Gastrocnemius medialis (tissue), 4 donors: ENCODE measurements around the gene ISG15. TPM values are rescaled to one million over a fixed set of nuclear protein-coding genes. Genes with fewer than 3 reads are reported as not detected.
A peak's percentile ranks its signal among the peaks of the same experiment; 100 is the strongest.

ENCODE experiments used
- ATAC-seq, 2 donors: fragments of 150-250 bp; one replicate each; pipeline ENCODE4 v1.9.1; 2016
- DNase-seq, 2 donors: peaks; one replicate each; pipeline ENCODE4 v3.0.0-alpha.2; 2019
- H3K27ac ChIP-seq, 4 donors: fragments of 200-600 bp; sonication (generic); 1 replicate in 1 of 4; 2 replicates in 3 of 4; pipeline ENCODE4 v1.5.1; 2016 to 2018; ENCODE audit warnings: mild to moderate bottlenecking in 2 of 4, moderate library complexity in 1 of 4
- H3K27me3 ChIP-seq, 3 donors: fragments of 200-600 bp; sonication (generic) in 2 of 3; 1 replicate in 1 of 3; 2 replicates in 2 of 3; pipeline versions ENCODE4 v1.5.1 to v1.6.0; 2016 to 2019; ENCODE audit warnings: mild to moderate bottlenecking in 1 of 3, moderate library complexity in 1 of 3
- H3K36me3 ChIP-seq, 2 donors: fragments of 200-600 bp; sonication (generic) in 1 of 2; one replicate each; pipeline ENCODE4 v1.5.1; 2017 to 2018
- H3K4me1 ChIP-seq, 2 donors: fragments of 200-600 bp; sonication (generic) in 1 of 2; one replicate each; pipeline ENCODE4 v1.5.1; 2016 to 2017; ENCODE audit warnings: mild to moderate bottlenecking in 2 of 2
- H3K4me3 ChIP-seq, 4 donors: fragments of 200-600 bp; sonication (generic) in 3 of 4; 1 replicate in 1 of 4; 2 replicates in 3 of 4; pipeline ENCODE4 v1.5.1; 2016 to 2019; ENCODE audit warnings: mild to moderate bottlenecking in 2 of 4
- H3K9me3 ChIP-seq, 3 donors: fragments of 200-600 bp; sonication (generic) in 2 of 3; 1 replicate in 1 of 3; 2 replicates in 2 of 3; pipeline ENCODE4 v1.5.1; 2016 to 2019
- CTCF ChIP-seq, 5 experiments: fragments of 450-650 bp in 3 of 5; fragments of 200-600 bp in 2 of 5; sonication (generic) in 2 of 5; IDR thresholded peaks in 4 of 5; conservative IDR thresholded peaks in 1 of 5; 1 replicate in 4 of 5; 2 replicates in 1 of 5; pipeline ENCODE4 v1.5.1; 2016 to 2019; ENCODE audit warnings: antibody characterized with exemption in 5 of 5, mild to moderate bottlenecking in 3 of 5, moderate library complexity in 3 of 5
- POLR2A ChIP-seq, 2 donors: fragments of 450-650 bp; IDR thresholded peaks; one replicate each; pipeline ENCODE4 v1.6.1; 2017; ENCODE audit warnings: antibody characterized with exemption in 2 of 2, mild to moderate bottlenecking in 2 of 2, moderate library complexity in 2 of 2
- in situ Hi-C, 4 donors: fragments of 200-750 bp; cut with MboI; loops; one replicate each; pipeline versions ENCODE4 v1.15.0 to v1.8.0; 2017; ENCODE audit warnings: low sequenced_read_pairs in 4 of 4
- intact Hi-C: fragments of 100-400 bp; cut with DNase I; formaldehyde crosslinking; loops from one replicate; pipeline ENCODE4 v1.15.1; 2023; ENCODE audit warnings: low total_unique reads
- total RNA-seq, 4 donors: library from RNA; depleted of rRNA; stranded (reverse); fragments of >200 nt; gene quantifications; one replicate each; pipeline versions ENCODE4 v1.1.0 to v1.2.3, GENCODE V29; 2016

The ISG15 gene
- total RNA-seq, 4 donors from 2014 or later: 4.3 to 37.6 (median 10.2) TPM

GRCh38 chr1:1059494-1060280, 46.4 kb downstream of the ISG15 start:
- Histone ChIP-seq H3K4me1 (peaks cover 10 to 18% of the 10 kb centered on the region in 2 donors), H3K4me3 (peak overlapping the region; percentile 47 to 83 (median 64)), H3K27me3 (peaks cover 48 to 56% (median 51%) of the 10 kb centered on the region in 3 donors), H3K27ac (no peak overlapping the region), H3K9me3 (no peaks in the 10 kb centered on the region), H3K36me3 (no peaks in the 10 kb centered on the region)
- peak in 1 of 5 experiments; percentile 6 for TF ChIP-seq CTCF (IDR thresholded peaks at IDR 0.05 in 4 of 5, conservative IDR thresholded peaks at IDR 0.05 in 1 of 5)
- TF ChIP-seq POLR2A (IDR thresholded peaks at IDR 0.05): peak in 1 of 2 donors; percentile 13
- in situ Hi-C loops (loop anchor here in 2 of 4 donors (10.0 kb wide), 1 partner anchor 75 kb away; the partner anchor contains the start of gene PERM1 (in 2 of the 2)), intact Hi-C loops (loop anchor here (2.0 kb wide), 1 partner anchor 19 kb away; no protein-coding TSS in a partner anchor)
- peak; percentile 65 to 82 for DNase-seq
- ATAC-seq: peak; percentile 88 to 93

GRCh38 chr1:1060281-1061000, 47.1 kb downstream of the ISG15 start:
- Histone ChIP-seq H3K9me3 (no peaks in the 10 kb centered on the region), H3K4me3 (no peak overlapping the region), H3K27me3 (peaks cover 48 to 58% (median 51%) of the 10 kb centered on the region in 3 donors), H3K36me3 (no peaks in the 10 kb centered on the region), H3K4me1 (peaks cover 10 to 18% of the 10 kb centered on the region in 2 donors), H3K27ac (no peak overlapping the region)
- in situ Hi-C loops (loop anchor here in 2 of 4 donors (10.0 kb wide), 1 partner anchor 76 kb away; the partner anchor contains the start of gene PERM1 (in 2 of the 2)), intact Hi-C loops (no loop called here)
- TF ChIP-seq CTCF (IDR thresholded peaks at IDR 0.05 in 4 of 5, conservative IDR thresholded peaks at IDR 0.05 in 1 of 5) (no peak), POLR2A (IDR thresholded peaks at IDR 0.05) (no peak)
- ATAC-seq (no peak), DNase-seq (no peak)

GRCh38 chr1:1061682-1062345, 48.5 kb downstream of the ISG15 start:
- Histone ChIP-seq H3K4me1 (peaks cover 10 to 18% of the 10 kb centered on the region in 2 donors), H3K36me3 (no peaks in the 10 kb centered on the region), H3K27ac (no peak overlapping the region), H3K4me3 (no peak overlapping the region), H3K9me3 (no peaks in the 10 kb centered on the region), H3K27me3 (peaks cover 54 to 59% (median 58%) of the 10 kb centered on the region in 3 donors)
- in situ Hi-C loops: loop anchor here in 2 of 4 donors (10.0 kb wide), 1 partner anchor 77 kb away; the partner anchor contains the start of gene PERM1 (in 2 of the 2)
- no peak for ATAC-seq
- TF ChIP-seq POLR2A (IDR thresholded peaks at IDR 0.05) (no peak), CTCF (IDR thresholded peaks at IDR 0.05 in 4 of 5, conservative IDR thresholded peaks at IDR 0.05 in 1 of 5) (no peak)
- DNase-seq: no peak
- intact Hi-C loops: no loop called here

GRCh38 chr1:1062348-1063163, 49.3 kb downstream of the ISG15 start:
- Histone ChIP-seq H3K4me3 (no peak overlapping the region), H3K4me1 (peaks cover 10 to 18% of the 10 kb centered on the region in 2 donors), H3K27me3 (peaks cover 60 to 66% (median 60%) of the 10 kb centered on the region in 3 donors), H3K36me3 (no peaks in the 10 kb centered on the region), H3K9me3 (no peaks in the 10 kb centered on the region), H3K27ac (no peak overlapping the region)
- ATAC-seq: no peak
- no peak for DNase-seq
- TF ChIP-seq POLR2A (IDR thresholded peaks at IDR 0.05) (no peak), CTCF (IDR thresholded peaks at IDR 0.05 in 4 of 5, conservative IDR thresholded peaks at IDR 0.05 in 1 of 5) (no peak)
- in situ Hi-C loops (loop anchor here in 2 of 4 donors (10.0 kb wide), 1 partner anchor 78 kb away; the partner anchor contains the start of gene PERM1 (in 2 of the 2)), intact Hi-C loops (loop anchor here (1.0 kb wide), 1 partner anchor 29 kb away; no protein-coding TSS in a partner anchor)
